Measurements from ENCODE around the gene ITPK1.
"Not testable (repeated sequence)": the region's sequence is repeated elsewhere in the genome, so short reads cannot be mapped to it uniquely, and the experiment has no call there.

The ITPK1 gene

DNA sequence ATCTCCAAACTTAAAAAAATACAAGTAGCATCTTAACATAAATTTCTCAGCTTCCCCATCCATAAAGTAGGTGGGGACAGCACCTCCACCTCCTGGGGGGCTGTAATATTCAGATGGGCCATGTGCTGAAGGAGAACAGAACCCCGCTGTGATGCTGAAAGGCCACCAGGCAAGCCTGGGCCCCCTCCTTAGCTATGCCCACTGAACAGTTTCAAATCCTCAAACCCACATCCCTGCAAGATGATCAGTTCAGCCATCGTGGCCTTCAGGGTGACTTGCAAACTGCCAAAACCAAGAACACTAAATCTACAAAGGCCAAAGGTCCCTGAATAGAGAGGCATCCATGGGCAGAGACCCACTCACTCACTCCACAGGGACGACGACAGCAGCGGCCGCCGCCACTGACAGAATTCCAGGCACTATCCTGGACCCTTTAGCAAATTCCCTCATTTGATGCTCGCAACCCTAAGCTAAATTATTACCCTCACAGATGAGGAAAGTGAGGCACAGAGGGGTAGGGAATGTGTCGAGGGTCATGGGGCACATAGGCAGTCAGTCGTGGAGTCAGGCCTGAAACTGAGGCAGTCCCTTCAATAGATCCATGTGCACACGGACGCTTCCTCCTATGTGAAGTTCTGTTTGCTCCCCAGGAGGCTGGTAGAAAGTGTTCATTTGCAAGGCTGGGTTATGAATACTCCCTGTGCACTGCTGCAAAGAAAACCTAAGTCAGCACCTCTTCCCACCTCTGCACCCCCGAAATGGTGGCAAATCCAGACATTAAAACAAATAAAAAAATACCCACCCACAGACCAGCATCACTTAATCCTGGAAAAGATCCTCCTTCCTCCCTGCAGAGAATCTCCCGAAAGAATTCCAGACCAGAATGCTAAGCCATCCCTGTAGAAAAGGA is 5.9 kb downstream of the ITPK1 start:
- DNase-seq: peak in 4 of 42 donors; percentile 30 to 55 (median 50)
- intact Hi-C loops (cut with DNase I): loop anchor here (5.0 kb wide), 2 partner anchors 73 to 158 kb away; no protein-coding TSS in a partner anchor

DNA sequence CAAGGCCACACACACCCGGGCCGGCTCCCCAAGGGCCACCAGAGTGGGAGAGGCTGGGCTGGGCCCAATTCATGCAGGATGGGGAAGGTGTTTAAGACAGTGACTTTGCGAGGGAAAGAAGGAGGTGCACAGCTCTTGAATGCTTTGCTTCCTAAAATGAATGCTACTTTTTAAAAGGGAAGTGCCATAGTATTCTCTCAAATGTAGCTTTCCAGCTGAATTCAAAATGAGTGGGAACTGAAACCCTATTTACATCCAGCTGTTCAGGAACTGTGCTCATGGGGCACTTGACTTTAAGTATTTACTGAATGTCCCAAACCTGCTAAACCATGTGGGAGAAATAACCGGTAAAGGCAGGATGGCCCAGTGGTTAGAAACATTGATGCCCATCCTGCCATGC is 7.6 kb downstream of the ITPK1 start:
- intact Hi-C loops (cut with DNase I): no loop called here
- no peak for DNase-seq

DNA sequence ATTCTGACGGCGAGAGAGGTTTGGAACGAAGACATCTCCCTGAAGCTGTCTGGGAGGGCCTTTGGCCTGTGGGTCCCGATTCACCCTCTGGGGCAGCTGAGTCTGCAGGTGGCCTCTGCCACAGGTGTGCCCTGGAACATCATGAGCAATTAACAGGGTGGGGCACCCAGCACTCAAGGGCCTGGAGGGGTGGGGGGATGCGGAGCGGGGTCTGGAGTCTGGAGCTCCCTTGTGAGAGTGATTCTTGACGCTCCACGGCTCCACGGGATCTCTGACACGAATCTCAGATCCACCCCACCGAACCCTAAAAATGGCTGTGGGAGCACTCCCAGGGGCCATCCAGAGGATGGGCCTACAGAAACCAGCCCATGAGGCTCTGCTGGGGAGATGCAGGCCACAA is 8.3 kb downstream of the ITPK1 start:
- DNase-seq: no peak
- intact Hi-C loops (cut with DNase I): no loop called here

DNA sequence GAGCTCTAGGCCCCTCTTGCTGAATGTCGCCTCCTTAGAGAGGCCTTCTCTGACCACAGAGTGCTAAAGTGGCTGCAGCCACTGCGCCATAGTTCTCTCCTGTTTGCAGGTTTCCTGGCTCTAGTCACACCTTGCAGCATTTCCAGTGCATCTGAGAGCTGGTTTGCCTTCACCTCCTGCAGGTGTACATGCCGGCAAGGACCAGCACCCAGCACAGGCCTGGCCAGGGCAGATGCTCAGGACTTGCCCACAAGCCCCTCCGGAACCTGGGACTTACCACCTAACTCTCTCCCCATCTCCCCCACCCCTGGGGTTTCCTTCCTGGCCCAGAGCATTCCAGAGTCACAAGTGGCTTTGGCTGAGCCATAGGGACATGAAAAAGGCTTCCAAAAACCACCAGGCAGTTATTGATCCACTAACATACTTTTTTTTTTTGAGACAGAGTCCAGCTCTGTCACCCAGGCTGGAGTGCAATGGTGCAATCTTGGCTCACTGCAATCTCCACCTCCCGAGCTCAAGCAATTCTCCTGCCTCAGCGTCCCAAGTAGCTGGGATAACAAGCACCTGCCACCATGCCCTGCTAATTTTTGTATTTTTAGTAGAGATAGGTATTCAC is 9.1 kb downstream of the ITPK1 start:
- DNase-seq: no peak
- intact Hi-C loops (cut with DNase I): no loop called here

DNA sequence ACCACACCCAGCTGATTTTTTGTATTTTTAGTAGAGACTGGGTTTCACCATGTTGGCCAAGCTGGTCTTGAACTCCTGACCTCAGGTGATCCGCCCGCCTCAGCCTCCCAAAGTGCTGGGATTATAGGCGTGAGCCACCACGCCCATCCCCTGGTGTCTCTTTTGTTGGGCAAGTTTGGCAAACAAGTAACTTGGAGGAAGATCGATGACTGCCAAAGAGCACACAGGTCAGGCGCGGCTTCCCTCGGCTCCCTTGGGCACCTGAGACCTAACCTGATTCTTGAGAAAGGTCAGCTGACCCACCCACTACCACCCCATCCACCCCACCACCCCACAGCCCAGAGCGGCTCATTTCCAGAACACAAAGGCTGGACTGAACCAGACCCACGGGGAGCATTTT is 9.9 kb downstream of the ITPK1 start:
- DNase-seq; intact Hi-C loops (cut with DNase I): not testable (repeated sequence)

DNA sequence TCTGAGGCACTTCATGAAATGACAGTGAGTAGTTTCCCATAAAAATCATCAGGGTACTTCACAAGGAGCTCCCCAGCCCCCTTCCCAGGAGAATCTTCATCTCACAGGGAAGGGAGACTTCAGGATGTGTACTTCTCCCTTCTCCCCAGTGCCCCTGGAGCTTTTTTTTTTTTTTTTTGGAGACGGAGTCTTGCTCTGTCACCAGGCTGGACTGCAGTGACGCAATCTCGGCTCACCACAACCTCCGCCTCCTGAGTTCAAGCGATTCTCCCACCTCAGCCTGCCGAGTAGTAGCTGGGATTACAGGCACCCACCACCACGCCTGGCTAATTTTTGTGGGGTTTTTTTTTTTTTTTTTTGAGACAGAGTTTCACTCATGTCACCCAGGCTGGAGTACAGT is 10.4 kb downstream of the ITPK1 start:
- DNase-seq: peak in 6 of 42 donors; percentile 11 to 62 (median 46)
- intact Hi-C loops (cut with DNase I): no loop called here

DNA sequence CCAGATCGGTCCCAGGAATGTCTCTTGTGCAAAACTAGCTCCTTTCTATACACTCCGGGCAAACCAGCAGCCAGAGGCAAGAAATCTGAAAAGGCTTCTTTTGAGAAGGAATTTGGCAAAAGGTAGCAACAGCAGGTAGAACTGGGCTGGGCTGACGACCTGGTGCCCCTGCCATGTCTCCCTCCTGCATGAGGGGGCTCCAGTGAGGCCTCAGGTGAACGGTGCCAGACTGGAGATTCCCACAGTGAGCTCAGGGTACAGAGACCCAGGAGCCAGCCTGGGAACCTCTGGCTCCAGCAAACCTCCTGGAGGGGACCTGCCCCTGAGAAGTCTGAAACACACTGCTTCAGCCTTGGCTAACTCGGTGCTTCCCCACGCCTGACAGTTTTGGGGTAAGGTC is 10.8 kb downstream of the ITPK1 start:
- no peak for DNase-seq
- intact Hi-C loops (cut with DNase I): no loop called here

DNA sequence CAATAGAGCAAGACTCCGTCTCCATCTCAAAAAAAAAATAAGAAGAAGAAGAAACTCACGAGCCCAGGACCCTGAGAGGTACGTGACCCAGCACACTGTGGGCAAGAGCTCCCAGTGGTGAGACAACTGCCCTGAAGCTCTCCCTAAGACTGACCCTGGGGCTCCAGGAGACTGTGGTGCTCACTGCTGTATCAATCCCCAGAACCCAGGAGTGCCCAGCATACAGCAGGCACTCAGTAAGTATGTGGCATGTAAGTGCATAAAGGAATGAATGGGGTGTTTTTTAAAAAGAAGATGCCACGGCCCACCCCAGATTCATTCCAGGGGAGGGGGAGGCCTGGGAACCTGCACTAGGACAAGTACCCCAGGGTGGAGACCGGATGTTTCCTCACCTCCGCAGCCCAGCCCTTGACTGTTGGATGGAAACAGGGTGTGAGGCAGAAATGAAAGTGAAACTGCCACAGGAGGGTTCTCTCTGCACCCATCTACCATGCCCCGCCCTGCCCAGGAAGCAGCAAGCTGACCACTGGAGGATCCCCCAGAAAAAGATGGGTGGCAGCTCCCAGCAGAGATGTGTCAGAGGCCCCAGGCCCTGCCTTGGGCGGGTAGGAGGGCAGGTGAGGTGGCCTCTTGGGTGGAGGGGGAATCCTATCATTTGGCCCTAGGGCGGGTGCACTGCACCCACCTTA is 12.2 kb downstream of the ITPK1 start:
- intact Hi-C loops (cut with DNase I): no loop called here
- DNase-seq: no peak

DNA sequence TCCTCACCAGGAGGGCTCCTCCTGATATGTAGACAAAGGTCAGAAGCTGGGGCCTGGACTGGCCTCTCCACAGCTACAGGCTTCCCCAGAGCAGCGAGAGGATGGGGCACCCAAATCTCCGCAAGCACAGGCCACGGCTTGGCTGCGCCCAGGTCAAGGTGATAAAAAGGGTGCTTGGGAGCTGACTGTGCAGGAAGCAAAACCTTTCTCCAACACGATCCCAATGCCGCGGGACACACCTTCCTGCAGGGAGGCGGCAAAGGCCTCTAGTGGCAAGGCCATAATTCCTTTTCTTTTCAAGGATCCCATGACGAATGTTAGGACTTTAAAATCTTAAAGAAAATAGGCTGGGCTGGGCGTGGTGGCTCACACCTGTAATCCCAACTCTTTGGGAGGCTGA is 13.6 kb downstream of the ITPK1 start:
- DNase-seq: no peak
- intact Hi-C loops (cut with DNase I): no loop called here

DNA sequence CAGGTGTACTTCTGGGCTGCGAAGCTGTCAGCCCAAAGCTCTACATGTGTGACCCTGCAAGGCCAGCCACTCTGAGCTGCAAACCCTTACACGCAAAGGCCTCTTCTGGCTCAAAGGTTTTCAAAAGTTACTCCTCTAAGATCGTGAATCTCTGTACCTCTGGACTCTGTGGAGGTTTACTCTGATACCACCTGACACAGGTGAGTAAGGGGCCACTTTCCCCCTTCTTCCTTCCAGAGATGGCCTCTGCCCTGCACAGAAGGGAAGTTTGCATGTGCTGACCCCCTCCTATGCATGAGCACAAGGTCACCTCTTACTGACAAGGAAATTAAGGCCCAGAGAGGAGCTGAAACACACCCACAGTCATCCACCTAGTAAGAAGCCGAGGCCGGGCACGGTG is 14.5 kb downstream of the ITPK1 start:
- DNase-seq: no peak
- intact Hi-C loops (cut with DNase I): no loop called here

DNA sequence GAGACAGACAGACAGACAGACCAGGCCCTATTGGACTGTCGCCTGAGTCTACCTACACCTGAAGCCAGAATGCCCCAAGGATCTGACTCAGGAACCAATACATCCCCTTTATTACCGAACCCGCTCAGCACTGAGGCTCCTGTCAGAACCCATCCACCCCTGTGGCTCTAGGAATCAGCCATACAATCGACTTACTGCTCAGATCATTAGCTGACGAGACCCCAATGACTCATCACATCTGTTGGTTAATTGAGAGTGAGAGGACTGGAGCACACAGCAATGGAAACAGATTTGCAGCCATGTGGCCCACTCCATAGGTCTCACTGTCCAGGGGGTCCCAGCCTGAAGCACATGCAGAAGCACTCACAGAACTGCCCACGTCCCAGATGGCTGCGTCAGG is 15.2 kb downstream of the ITPK1 start:
- intact Hi-C loops (cut with DNase I): no loop called here

DNA sequence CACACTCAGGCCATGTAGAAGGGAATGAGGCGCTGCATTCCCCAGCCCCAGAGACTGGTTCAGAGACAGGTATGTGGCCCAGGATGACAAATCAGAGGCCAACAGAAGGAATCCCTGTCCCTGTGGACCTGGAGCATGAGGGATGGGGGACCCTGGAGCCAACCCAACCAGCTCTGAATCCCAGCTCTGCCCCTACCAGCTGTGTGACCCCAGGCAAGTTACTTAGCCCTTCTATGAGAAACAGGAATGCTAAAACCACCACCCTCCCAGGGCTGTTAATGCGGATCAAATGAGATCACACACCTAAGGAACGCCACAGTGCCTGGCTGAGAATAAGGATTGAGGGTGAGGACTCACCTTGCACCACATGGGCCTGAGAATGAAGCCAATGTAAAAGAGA is 15.6 kb downstream of the ITPK1 start:
- no peak for DNase-seq
- intact Hi-C loops (cut with DNase I): no loop called here

More for the DNA sequence above, 15.2 kb downstream of the ITPK1 start:
- DNase-seq: no peak

DNA sequence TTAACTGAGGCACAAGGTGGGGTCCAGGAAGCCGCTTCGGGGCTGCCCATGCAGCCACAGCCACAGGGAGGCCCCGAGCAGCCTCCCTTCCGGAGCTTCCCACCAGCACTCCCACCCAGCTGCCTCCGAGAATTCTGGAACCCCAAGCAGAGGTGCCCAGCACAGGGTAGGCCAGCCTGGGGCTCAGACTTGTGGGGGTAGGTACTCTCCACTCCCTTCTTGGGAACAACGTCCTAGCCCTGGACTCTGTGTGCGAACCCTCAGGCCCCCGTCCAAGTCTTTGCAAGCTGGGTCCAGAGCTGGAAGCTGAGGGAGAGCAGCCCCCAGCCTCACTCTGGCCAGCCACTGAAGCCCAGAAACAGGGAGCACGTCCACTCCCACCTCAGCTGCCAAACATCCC is 16.1 kb downstream of the ITPK1 start:
- intact Hi-C loops (cut with DNase I): no loop called here
- DNase-seq: no peak

DNA sequence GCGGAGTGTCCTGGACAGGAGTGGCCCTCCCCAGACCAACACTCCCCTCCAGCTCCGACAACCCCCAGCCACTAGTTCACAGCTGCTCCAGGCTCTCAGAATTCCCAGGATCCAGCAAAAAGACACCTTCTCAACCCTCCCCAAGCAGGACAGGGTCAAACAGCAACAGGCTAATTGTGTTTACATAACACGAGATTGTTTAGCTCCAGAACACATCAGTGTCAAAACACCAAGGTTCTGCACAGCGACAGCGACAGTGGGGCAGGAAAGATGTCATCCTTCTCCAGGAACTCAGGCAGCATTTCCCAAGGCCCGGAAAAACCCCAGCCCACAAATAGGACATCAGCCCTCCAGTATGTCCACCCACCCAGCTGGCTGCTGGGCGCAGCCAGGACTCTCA is 16.5 kb downstream of the ITPK1 start:
- intact Hi-C loops (cut with DNase I): no loop called here
- DNase-seq: no peak

DNA sequence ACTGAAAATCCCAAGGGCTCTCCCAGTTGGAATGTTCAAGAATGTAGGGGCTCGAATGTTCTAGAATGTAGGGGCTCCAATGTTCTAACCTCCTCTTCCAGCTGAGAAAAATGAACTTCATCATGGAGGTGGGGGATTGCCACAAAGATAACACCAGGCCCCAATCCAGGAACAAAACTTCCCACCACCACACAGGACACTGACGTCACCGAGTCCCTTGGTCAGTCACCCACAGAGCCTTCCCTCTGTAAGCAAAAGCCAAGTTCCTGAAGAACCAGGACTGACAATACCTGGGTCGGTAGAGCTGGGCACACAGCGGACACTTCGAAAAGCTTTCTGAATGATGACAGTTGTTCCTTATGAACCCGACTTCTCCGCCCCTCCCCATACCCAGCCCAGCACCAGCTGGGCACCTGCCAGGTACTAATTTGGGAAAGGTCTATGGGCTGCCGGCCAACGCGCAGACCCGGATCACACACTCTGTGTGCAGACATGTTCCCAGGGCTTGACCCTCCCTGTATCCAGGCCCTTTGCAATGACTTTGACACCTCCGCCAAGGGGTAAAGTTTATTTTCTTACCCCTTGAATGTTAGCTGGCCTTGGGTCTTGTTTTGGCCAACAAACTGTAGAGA is 18.9 kb downstream of the ITPK1 start:
- no peak for DNase-seq

DNA sequence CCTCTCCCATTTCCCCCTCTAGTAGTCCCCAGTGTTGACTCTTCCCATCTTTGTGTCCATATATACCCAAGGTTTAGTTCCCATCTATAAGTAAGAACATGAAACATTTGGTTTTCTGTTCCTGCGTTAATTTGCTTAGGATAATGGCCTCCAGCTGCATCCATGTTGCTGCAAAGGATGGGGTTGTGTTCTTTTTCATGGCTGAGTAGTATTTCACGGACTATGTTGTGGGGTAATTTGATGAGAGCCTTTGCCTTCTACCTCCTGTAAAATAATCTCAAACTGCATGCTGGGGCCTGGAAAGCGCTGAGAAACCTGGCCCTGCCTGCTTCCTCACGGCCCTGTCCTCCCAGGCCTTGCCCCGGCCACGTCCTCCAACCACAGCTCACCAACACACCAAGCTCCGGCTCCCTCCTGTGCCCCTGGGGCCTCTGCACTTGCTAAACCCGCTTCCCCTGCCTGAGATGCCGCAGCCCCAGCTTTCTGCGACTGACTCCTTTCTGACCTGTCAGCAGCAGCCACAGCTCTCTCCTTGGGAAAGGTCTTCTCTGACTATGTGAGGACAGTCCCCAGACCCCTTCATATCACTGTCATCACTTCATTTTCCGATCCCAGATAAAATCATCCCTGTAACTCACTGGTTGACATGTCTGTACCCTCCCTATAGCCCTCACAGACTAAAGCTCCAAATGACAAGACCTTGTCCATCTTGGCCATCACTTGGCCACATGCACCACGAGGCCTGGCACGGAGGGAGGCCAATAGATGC is 19.8 kb downstream of the ITPK1 start:
- DNase-seq: no peak
- intact Hi-C loops (cut with DNase I): no loop called here

More for the DNA sequence above, 18.9 kb downstream of the ITPK1 start:
- intact Hi-C loops (cut with DNase I): no loop called here

DNA sequence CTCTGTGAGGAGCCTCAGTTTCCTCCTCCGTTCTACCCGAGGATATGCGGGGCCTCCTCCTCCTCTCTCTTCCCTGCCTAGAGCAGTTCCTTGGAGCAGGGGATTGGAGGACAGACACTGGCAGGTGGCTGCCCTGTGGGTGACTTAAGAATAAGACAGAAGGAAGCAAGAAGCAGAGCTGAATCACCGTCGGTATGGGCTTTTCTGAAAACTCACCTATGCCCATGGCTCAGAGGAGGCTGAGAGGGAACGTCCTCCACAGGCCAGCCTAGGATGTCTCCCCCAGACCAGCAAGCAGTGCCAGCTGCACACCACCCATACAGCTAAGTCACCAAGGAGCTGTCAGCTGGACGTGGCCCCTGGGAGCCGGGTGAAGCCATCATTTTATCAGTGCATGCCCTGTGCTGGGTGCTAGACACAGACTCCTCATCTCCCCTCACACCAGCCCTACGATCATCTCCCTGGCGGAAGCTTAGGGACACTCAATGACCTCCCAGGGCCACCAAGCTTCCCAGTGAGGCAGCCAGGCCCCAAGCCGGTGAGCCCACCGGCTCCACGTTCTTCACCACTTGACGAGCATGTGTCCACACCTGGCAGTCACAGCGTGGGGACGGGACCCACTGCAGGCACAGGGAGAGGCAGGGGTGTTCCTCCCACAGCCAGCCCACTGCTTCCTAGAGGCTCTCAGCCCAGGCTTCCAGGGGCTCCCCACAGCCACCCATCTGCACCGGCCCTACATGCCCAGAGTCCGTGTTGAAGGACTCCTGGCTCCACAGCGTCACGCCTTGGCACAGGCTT is 21.4 kb downstream of the ITPK1 start:
- no peak for DNase-seq
- intact Hi-C loops (cut with DNase I): no loop called here
